ENCODE data around the gene C6orf15. TPM values are rescaled to one million over a fixed set of nuclear protein-coding genes. Genes with fewer than 3 reads are reported as not detected.

The C6orf15 gene
- total RNA-seq, 1 experiment from 2014 or later, result not detected

DNA sequence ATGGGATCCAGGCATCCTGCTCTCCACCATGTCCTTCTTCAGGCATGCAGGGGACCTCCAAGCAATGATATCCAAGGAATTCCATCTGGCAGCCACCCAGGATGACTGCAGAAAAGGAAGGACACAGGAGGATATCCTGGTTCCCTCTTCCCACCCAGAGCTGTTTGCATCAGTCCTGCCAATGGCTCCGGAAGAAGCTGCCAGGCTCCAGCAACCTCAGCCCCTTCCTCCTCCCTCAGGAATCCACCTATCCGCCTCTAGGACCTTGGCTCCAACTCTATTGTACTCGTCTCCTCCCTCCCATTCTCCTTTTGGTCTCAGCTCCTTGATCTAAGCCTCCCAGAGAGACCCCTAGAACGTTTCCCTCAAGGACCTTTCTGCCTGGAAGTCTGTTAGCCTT lies 27.2 kb upstream of the C6orf15 start:
- Histone ChIP-seq H3K36me3 (ENCODE audit: insufficient read depth, low read length) (no peaks in the 10 kb centered on the region), H3K27ac (ENCODE audit: low read length) (no peak overlapping the region), H3K4me2 (ENCODE audit: low read depth, low read length, poor library complexity, severe bottlenecking) (no peak overlapping the region), H3K4me3 (ENCODE audit: low read length) (no peak overlapping the region), H4K20me1 (ENCODE audit: insufficient read depth, low read depth, low read length) (no peaks in the 10 kb centered on the region), H2AFZ (ENCODE audit: low read length) (no peak overlapping the region), H3K9me3 (ENCODE audit: low read length) (no peaks in the 10 kb centered on the region), H3K9me2 (replicated peaks; ENCODE audit: insufficient read depth, low read length) (no peaks in the 10 kb centered on the region), H3K79me2 (ENCODE audit: low read length) (no peaks in the 10 kb centered on the region), H3K4me1 (ENCODE audit: low read length) (peaks cover 4% of the 10 kb centered on the region), H3K27me3 (ENCODE audit: low read length) (no peaks in the 10 kb centered on the region), H3K9ac (ENCODE audit: low read length) (no peak overlapping the region)
- no peak for DNase-seq

DNA sequence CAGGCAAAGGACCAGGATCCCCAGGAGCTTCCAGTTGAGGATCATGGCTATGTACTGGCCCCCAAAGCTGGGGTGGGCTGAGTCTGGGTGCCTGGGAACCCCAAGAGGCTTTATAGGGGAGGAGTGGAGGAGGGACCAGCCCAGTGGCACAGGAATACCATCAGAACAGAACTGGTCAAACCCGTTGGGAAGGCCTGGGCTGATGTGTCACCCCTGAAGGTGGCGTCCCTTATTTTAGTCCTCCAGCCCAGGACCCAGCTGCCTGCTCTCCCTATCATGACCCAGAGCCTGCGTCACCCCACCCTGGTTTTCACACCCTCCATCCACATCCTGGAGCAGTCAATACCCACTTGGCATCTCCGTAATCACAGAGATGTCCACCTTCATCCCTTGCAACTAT lies 26.6 kb upstream of the C6orf15 start, which contains the start of gene PSORS1C2:
Gene PSORS1C2 (minus strand): TSS at position 85 of the 400 bp plus-strand sequence. CDS start 40 bp downstream, at position 45.
- Histone ChIP-seq H3K4me2 (ENCODE audit: low read depth, low read length, poor library complexity, severe bottlenecking) (peak within 1 kb of the TSS; percentile 37), H2AFZ (ENCODE audit: low read length) (no peak within 1 kb of the TSS), H3K9me3 (ENCODE audit: low read length) (no peaks in the 10 kb centered on the region), H3K27me3 (ENCODE audit: low read length) (no peaks in the 10 kb centered on the region), H3K4me1 (ENCODE audit: low read length) (peaks cover 4% of the 10 kb centered on the region), H3K36me3 (ENCODE audit: insufficient read depth, low read length) (no peaks in the 10 kb centered on the region), H3K79me2 (ENCODE audit: low read length) (no peaks in the 10 kb centered on the region), H3K9ac (ENCODE audit: low read length) (no peak within 1 kb of the TSS), H4K20me1 (ENCODE audit: insufficient read depth, low read depth, low read length) (no peaks in the 10 kb centered on the region), H3K9me2 (replicated peaks; ENCODE audit: insufficient read depth, low read length) (no peaks in the 10 kb centered on the region), H3K27ac (ENCODE audit: low read length) (no peak within 1 kb of the TSS), H3K4me3 (ENCODE audit: low read length) (no peak within 1 kb of the TSS)
- no peak for DNase-seq

DNA sequence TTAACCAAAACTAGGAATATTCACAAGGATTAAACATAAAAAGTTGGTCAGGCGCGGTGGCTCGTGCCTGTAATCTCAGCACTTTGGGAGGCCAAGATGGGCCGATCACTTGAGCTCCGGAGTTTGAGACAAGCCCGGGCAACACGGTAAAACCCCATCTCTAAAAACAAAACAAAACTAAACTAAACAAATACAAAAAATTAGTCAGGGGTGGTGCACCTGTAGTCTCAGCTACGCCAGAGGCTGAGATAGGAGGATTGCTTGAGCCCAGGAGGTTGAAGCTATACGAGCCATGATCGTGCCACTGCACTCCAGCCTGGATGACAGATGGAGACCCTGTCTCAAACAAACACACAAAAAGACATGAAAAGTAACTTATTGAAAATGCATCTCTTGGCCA lies 23.3 kb upstream of the C6orf15 start:
- Histone ChIP-seq H4K20me1 (ENCODE audit: insufficient read depth, low read depth, low read length) (no peaks in the 10 kb centered on the region), H3K9me3 (ENCODE audit: low read length) (no peaks in the 10 kb centered on the region)

DNA sequence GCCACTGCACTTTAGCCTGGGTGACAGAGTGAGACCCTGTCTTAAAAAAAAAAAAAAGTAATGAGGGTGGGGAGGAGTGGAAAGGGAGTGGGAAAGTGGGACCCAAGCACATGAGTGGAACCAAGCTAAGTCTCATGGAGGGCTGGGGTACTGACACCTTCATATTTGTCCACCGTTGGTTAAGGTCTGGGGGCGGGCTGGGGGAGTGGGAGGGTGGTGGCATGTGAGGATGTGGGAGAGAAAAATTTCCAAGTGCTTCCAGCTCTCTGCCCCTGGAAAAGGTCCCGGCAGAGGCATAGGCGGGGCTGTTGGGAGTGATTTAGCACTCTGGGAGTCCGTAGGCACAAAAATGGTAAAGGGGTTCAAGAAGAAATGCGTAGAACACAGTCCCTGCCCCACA lies 20.4 kb upstream of the C6orf15 start:
- DNase-seq, result no peak
- H3K36me3 ChIP-seq (ENCODE audit: insufficient read depth, low read length), result no peaks in the 10 kb centered on the region
- H2AFZ ChIP-seq (ENCODE audit: low read length), result no peak overlapping the region
- no peaks in the 10 kb centered on the region for H4K20me1 ChIP-seq (ENCODE audit: insufficient read depth, low read depth, low read length)
- no peak overlapping the region for H3K27ac ChIP-seq (ENCODE audit: low read length)
- H3K9me2 ChIP-seq (replicated peaks; ENCODE audit: insufficient read depth, low read length), result no peaks in the 10 kb centered on the region
- no peaks in the 10 kb centered on the region for H3K79me2 ChIP-seq (ENCODE audit: low read length)
- H3K9me3 ChIP-seq (ENCODE audit: low read length), result no peaks in the 10 kb centered on the region
- no peak overlapping the region for H3K4me2 ChIP-seq (ENCODE audit: low read depth, low read length, poor library complexity, severe bottlenecking)
- no peak overlapping the region for H3K4me3 ChIP-seq (ENCODE audit: low read length)
- H3K9ac ChIP-seq (ENCODE audit: low read length), result no peak overlapping the region
- H3K4me1 ChIP-seq (ENCODE audit: low read length), result peaks cover 3% of the 10 kb centered on the region
- H3K27me3 ChIP-seq (ENCODE audit: low read length), result no peaks in the 10 kb centered on the region

More for the DNA sequence above, 23.3 kb upstream of the C6orf15 start:
- Histone ChIP-seq H3K4me3 (ENCODE audit: low read length) (no peak overlapping the region), H3K27ac (ENCODE audit: low read length) (no peak overlapping the region), H3K36me3 (ENCODE audit: insufficient read depth, low read length) (no peaks in the 10 kb centered on the region), H3K9me2 (replicated peaks; ENCODE audit: insufficient read depth, low read length) (no peaks in the 10 kb centered on the region), H3K4me1 (ENCODE audit: low read length) (peaks cover 4% of the 10 kb centered on the region), H3K27me3 (ENCODE audit: low read length) (no peaks in the 10 kb centered on the region), H3K9ac (ENCODE audit: low read length) (no peak overlapping the region), H3K79me2 (ENCODE audit: low read length) (no peaks in the 10 kb centered on the region), H2AFZ (ENCODE audit: low read length) (no peak overlapping the region), H3K4me2 (ENCODE audit: low read depth, low read length, poor library complexity, severe bottlenecking) (no peak overlapping the region)
- DNase-seq, result no peak

DNA sequence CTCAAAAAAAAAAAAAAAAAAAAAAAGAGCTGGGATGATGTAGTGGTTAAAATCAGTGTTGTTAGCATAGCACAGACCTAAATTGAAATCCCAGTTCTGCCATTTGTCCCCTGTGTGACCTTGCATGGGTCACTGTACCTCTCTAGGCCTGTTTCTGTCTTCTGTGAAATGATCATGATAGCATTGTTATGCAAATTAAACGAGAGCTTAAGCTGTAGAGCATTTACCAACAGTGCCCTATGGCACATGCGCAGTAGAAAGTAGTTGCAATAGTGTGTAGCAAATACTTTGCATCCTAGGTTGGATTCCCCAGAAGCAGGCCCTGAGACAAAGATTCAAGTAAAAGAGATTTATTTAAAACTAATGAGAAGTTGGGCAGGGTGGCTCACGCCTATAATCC lies 19.2 kb upstream of the C6orf15 start:
- no peak overlapping the region for H3K4me2 ChIP-seq (ENCODE audit: low read depth, low read length, poor library complexity, severe bottlenecking)
- H3K4me1 ChIP-seq (ENCODE audit: low read length), result no peaks in the 10 kb centered on the region
- no peaks in the 10 kb centered on the region for H4K20me1 ChIP-seq (ENCODE audit: insufficient read depth, low read depth, low read length)
- DNase-seq, result no peak
- H2AFZ ChIP-seq (ENCODE audit: low read length), result no peak overlapping the region
- no peaks in the 10 kb centered on the region for H3K9me2 ChIP-seq (replicated peaks; ENCODE audit: insufficient read depth, low read length)
- H3K27me3 ChIP-seq (ENCODE audit: low read length), result no peaks in the 10 kb centered on the region
- H3K27ac ChIP-seq (ENCODE audit: low read length), result no peak overlapping the region
- no peaks in the 10 kb centered on the region for H3K9me3 ChIP-seq (ENCODE audit: low read length)
- H3K36me3 ChIP-seq (ENCODE audit: insufficient read depth, low read length), result no peaks in the 10 kb centered on the region
- H3K9ac ChIP-seq (ENCODE audit: low read length), result no peak overlapping the region
- no peaks in the 10 kb centered on the region for H3K79me2 ChIP-seq (ENCODE audit: low read length)
- no peak overlapping the region for H3K4me3 ChIP-seq (ENCODE audit: low read length)

DNA sequence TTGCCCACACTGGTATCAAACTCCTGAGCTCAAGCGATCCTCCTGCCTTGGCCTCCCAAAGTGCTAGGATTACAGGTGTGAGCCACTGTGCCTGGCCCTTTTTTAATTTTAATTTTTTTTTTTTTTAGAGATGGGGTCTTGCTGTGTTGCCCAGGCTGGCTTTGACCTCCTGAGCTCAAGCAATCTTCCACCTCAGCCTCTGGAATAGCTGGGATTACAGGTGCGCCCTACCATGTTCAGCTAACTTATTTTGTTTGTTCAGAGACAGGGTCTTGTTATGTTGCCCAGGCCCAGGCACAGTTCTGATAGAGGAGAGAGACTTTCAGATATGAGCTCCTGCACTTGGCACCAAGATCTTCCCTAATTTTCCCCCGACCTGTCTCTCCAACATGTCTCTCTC lies 18.4 kb upstream of the C6orf15 start:
- Histone ChIP-seq H3K4me1 (ENCODE audit: low read length) (no peaks in the 10 kb centered on the region), H3K4me2 (ENCODE audit: low read depth, low read length, poor library complexity, severe bottlenecking) (no peak overlapping the region), H2AFZ (ENCODE audit: low read length) (no peak overlapping the region), H3K9ac (ENCODE audit: low read length) (no peak overlapping the region), H3K79me2 (ENCODE audit: low read length) (no peaks in the 10 kb centered on the region), H3K36me3 (ENCODE audit: insufficient read depth, low read length) (no peaks in the 10 kb centered on the region), H3K27me3 (ENCODE audit: low read length) (no peaks in the 10 kb centered on the region), H3K4me3 (ENCODE audit: low read length) (no peak overlapping the region), H3K9me2 (replicated peaks; ENCODE audit: insufficient read depth, low read length) (no peaks in the 10 kb centered on the region), H4K20me1 (ENCODE audit: insufficient read depth, low read depth, low read length) (no peaks in the 10 kb centered on the region), H3K27ac (ENCODE audit: low read length) (no peak overlapping the region), H3K9me3 (ENCODE audit: low read length) (no peaks in the 10 kb centered on the region)
- no peak for DNase-seq

DNA sequence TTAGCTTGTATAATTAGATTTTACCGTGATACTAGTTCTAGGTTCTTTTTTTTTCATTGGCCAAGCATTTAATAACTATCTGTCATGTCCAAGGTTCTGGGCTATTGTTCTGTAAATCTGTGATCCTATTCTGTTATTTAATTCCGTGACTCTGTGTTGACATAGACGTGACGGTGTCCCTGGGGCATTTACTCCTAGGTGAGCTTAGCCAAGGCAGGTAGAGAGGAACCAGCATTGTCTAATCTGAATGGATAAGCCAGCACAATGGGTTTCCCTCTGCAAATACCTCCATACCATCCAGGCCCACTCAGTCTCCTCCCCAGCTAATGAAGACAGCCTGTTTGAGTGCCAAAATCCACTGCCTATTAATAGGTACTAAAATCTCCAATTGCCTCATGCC lies 16.8 kb upstream of the C6orf15 start:
- no peak overlapping the region for H3K4me2 ChIP-seq (ENCODE audit: low read depth, low read length, poor library complexity, severe bottlenecking)
- no peak overlapping the region for H3K9ac ChIP-seq (ENCODE audit: low read length)
- DNase-seq, result no peak
- H2AFZ ChIP-seq (ENCODE audit: low read length), result no peak overlapping the region
- H3K4me3 ChIP-seq (ENCODE audit: low read length), result no peak overlapping the region
- no peaks in the 10 kb centered on the region for H3K27me3 ChIP-seq (ENCODE audit: low read length)
- no peaks in the 10 kb centered on the region for H3K9me3 ChIP-seq (ENCODE audit: low read length)
- no peaks in the 10 kb centered on the region for H3K9me2 ChIP-seq (replicated peaks; ENCODE audit: insufficient read depth, low read length)
- no peaks in the 10 kb centered on the region for H3K36me3 ChIP-seq (ENCODE audit: insufficient read depth, low read length)
- no peaks in the 10 kb centered on the region for H4K20me1 ChIP-seq (ENCODE audit: insufficient read depth, low read depth, low read length)
- no peak overlapping the region for H3K27ac ChIP-seq (ENCODE audit: low read length)
- H3K79me2 ChIP-seq (ENCODE audit: low read length), result no peaks in the 10 kb centered on the region
- no peaks in the 10 kb centered on the region for H3K4me1 ChIP-seq (ENCODE audit: low read length)

DNA sequence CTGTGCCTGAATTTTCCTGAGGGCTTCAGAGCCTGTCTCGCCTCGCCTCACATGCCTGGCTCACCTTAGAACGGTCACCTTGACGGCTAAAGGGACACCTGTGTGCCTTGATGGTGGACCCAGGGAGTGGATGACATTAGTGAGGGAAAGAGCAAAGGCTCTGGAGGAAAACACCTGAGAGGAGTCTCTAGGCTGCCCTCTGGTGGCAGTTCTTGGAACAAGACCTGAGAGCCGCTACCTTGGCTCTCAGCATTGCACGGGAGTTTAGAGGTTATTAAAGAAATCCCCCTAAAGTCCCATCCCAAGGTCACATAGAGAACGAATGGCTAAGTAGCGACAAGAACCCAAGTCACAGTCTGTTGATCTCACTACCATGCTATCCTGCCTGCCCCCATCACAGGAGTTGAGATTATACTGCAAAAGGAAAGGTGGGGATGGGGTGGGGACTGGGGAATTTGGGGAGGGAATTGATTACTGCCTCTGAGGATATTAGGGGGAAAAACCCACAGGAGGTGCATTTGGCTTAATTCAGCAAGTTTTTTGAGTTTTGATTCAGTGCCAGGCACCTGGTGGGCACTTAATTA lies 15.8 kb upstream of the C6orf15 start:
- DNase-seq, result peak; percentile 84
- H2AFZ ChIP-seq (ENCODE audit: low read length), result no peak overlapping the region

More for the DNA sequence above, 15.8 kb upstream of the C6orf15 start:
- Histone ChIP-seq H3K4me3 (ENCODE audit: low read length) (no peak overlapping the region), H3K4me2 (ENCODE audit: low read depth, low read length, poor library complexity, severe bottlenecking) (no peak overlapping the region), H3K27ac (ENCODE audit: low read length) (no peak overlapping the region), H3K36me3 (ENCODE audit: insufficient read depth, low read length) (no peaks in the 10 kb centered on the region), H3K79me2 (ENCODE audit: low read length) (no peaks in the 10 kb centered on the region), H3K9me2 (replicated peaks; ENCODE audit: insufficient read depth, low read length) (no peaks in the 10 kb centered on the region), H3K9me3 (ENCODE audit: low read length) (no peaks in the 10 kb centered on the region), H3K9ac (ENCODE audit: low read length) (no peak overlapping the region), H3K27me3 (ENCODE audit: low read length) (no peaks in the 10 kb centered on the region), H4K20me1 (ENCODE audit: insufficient read depth, low read depth, low read length) (no peaks in the 10 kb centered on the region), H3K4me1 (ENCODE audit: low read length) (no peaks in the 10 kb centered on the region)
